Sigmoid colon (tissue), 7 donors: ENCODE measurements around the gene PRR14L. TPM values are rescaled to one million over a fixed set of nuclear protein-coding genes. Genes with fewer than 3 reads are reported as not detected.
"Not testable (repeated sequence)": the region's sequence is repeated elsewhere in the genome, so short reads cannot be mapped to it uniquely, and the experiment has no call there.

Source experiments
- DNase-seq: peaks from one replicate; pipeline ENCODE4 v3.0.0-alpha.2; 2019
- H3K27ac ChIP-seq, 4 donors: fragments of 200-600 bp; sonication (generic); one replicate each; pipeline ENCODE4 v1.5.1; 2016 to 2019; ENCODE audit warnings: mild to moderate bottlenecking in 1 of 4
- H3K27me3 ChIP-seq, 3 donors: fragments of 200-600 bp; sonication (generic); one replicate each; pipeline ENCODE4 v1.5.1; 2019; ENCODE audit warnings: mild to moderate bottlenecking in 1 of 3
- H3K36me3 ChIP-seq, 4 donors: fragments of 200-600 bp; sonication (generic); one replicate each; pipeline ENCODE4 v1.5.1; 2016 to 2019
- H3K4me1 ChIP-seq, 4 donors: fragments of 200-600 bp; sonication (generic); one replicate each; pipeline ENCODE4 v1.5.1; 2017 to 2019
- H3K4me3 ChIP-seq, 4 donors: fragments of 200-600 bp; sonication (generic); one replicate each; pipeline ENCODE4 v1.5.1; 2017 to 2019; ENCODE audit warnings: mild to moderate bottlenecking in 2 of 4, moderate library complexity in 1 of 4
- H3K9me3 ChIP-seq, 4 donors: fragments of 200-600 bp in 3 of 4; sonication (generic) in 3 of 4; one replicate each; pipeline versions ENCODE4 v1.5.1 to v1.6.1; 2013 to 2019
- EP300 ChIP-seq, 4 donors: sonication (generic); formaldehyde crosslinking; IDR thresholded peaks; one replicate each; pipeline ENCODE4 v1.6.1; 2017; ENCODE audit warnings: antibody characterized with exemption in 4 of 4
- POLR2A ChIP-seq, 2 donors: fragments of 450-650 bp; IDR thresholded peaks; one replicate each; pipeline ENCODE4 v1.6.1; 2016; ENCODE audit warnings: antibody characterized with exemption in 2 of 2, mild to moderate bottlenecking in 2 of 2, moderate library complexity in 2 of 2
- POLR2AphosphoS5 ChIP-seq, 4 donors: sonication (generic); formaldehyde crosslinking; IDR thresholded peaks; one replicate each; pipeline ENCODE4 v1.6.1; 2017; ENCODE audit warnings: antibody characterized with exemption in 4 of 4
- WGBS, 2 donors: extraction: QIAGEN DNeasy Blood & Tissue Kit; methylation state at CpG; one replicate each; pipeline ENCODE4 v1.1.7; 2013; 5-methylcytosine and 5-hydroxymethylcytosine counted together
- intact Hi-C: fragments of 100-400 bp; cut with DNase I; formaldehyde crosslinking; loops from one replicate; pipeline ENCODE4 v1.15.1; 2023
- polyA plus RNA-seq, 3 donors: library from polyadenylated mRNA; stranded (reverse); fragments of 200-250 nt; gene quantifications; one replicate each; pipeline ENCODE4 v1.2.3, GENCODE V29; 2013
- total RNA-seq, 4 donors: library from RNA; depleted of rRNA; stranded (reverse); fragments of >200 nt; gene quantifications; one replicate each; pipeline ENCODE4 v1.1.0, GENCODE V29; 2016
- TF ChIP-seq, protein P1 (sequence below), 4 experiments: fragments of 450-650 bp in 3 of 4; fragments of 200-600 bp in 1 of 4; IDR thresholded peaks; one replicate each; pipeline ENCODE4 v1.5.1; 2016 to 2019; ENCODE audit warnings: antibody characterized with exemption in 4 of 4, mild to moderate bottlenecking in 3 of 4, moderate library complexity in 2 of 4
- donor health status: healthy with polysubstance abuse.
- donor health status: Bipolar disorder and iron deficiency.
- donor health status: healthy.

Gene PRR14L
- total and polyA plus RNA-seq, 7 donors: 6.0 to 24.4 (median 12.7) TPM

DNA sequence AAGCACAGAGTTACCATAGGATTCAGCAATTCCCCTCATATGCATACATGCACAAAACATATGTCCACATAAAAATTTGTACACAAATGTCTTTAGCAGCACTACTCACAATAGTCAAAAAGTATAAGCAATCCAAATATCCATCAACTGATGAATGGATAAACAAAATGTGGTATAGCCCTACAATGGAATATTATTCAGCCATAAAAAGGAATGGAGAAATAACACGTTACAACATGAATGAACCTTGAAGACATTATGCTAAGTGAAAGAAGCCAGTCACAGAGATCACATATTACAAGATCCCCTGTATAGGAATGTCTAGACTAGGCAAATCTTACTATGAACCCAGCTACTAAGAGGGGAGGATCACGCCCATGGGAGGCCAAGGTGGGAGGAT, 7.2 kb downstream of the PRR14L start:
- WGBS, 2 donors: 97 to 100% methylated on average over 2 of the region's 2 CpGs
- no peaks in the 10 kb centered on the region for H3K27me3 ChIP-seq
- intact Hi-C loops: no loop called here
- DNase-seq: no peak
- H3K9me3 ChIP-seq: no peaks in the 10 kb centered on the region
- peaks cover 0 to 20% (median 11%) of the 10 kb centered on the region in 4 donors for H3K4me1 ChIP-seq
- no peak overlapping the region for H3K4me3 ChIP-seq
- peaks cover 0 to 31% (median 0%) of the 10 kb centered on the region in 4 donors for H3K36me3 ChIP-seq
- TF ChIP-seq POLR2A (IDR thresholded peaks at IDR 0.05): no peak
- TF ChIP-seq, protein P1, sequence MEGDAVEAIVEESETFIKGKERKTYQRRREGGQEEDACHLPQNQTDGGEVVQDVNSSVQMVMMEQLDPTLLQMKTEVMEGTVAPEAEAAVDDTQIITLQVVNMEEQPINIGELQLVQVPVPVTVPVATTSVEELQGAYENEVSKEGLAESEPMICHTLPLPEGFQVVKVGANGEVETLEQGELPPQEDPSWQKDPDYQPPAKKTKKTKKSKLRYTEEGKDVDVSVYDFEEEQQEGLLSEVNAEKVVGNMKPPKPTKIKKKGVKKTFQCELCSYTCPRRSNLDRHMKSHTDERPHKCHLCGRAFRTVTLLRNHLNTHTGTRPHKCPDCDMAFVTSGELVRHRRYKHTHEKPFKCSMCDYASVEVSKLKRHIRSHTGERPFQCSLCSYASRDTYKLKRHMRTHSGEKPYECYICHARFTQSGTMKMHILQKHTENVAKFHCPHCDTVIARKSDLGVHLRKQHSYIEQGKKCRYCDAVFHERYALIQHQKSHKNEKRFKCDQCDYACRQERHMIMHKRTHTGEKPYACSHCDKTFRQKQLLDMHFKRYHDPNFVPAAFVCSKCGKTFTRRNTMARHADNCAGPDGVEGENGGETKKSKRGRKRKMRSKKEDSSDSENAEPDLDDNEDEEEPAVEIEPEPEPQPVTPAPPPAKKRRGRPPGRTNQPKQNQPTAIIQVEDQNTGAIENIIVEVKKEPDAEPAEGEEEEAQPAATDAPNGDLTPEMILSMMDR (IDR thresholded peaks at IDR 0.05): no peak
- no peak overlapping the region for H3K27ac ChIP-seq

DNA sequence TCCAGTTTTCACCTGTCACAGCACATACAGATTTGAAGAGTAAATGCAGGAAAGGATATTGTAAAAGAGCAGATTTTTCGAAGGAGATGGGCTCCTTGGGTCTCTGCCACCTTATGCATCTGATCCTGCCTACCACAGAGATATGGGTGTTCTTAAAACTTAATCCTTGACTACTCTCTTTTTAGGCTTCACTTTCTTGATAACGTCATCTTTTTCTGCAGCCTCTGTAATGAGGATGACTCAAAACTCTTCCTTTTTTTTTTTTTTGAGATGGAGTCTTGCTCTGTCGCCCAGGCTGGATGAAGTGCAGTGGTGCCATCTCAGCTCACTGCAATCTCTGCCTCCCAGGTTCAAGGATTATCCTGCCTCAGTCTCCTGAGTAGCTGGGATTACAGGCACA, 7.8 kb downstream of the PRR14L start:
- Histone ChIP-seq H3K27me3 (no peaks in the 10 kb centered on the region), H3K4me1 (peaks cover 0 to 20% (median 10%) of the 10 kb centered on the region in 4 donors), H3K9me3 (no peaks in the 10 kb centered on the region), H3K4me3 (no peak overlapping the region), H3K36me3 (peaks cover 0 to 26% (median 0%) of the 10 kb centered on the region in 4 donors), H3K27ac (no peak overlapping the region)
- intact Hi-C loops: no loop called here
- no peak for DNase-seq
- TF ChIP-seq POLR2AphosphoS5 (IDR thresholded peaks at IDR 0.05) (no peak), EP300 (IDR thresholded peaks at IDR 0.05) (no peak), POLR2A (IDR thresholded peaks at IDR 0.05) (no peak)
- TF ChIP-seq, protein P1 (IDR thresholded peaks at IDR 0.05): no peak
- 80 to 83% methylated on average over 3 of the region's 3 CpGs for WGBS, 2 donors

DNA sequence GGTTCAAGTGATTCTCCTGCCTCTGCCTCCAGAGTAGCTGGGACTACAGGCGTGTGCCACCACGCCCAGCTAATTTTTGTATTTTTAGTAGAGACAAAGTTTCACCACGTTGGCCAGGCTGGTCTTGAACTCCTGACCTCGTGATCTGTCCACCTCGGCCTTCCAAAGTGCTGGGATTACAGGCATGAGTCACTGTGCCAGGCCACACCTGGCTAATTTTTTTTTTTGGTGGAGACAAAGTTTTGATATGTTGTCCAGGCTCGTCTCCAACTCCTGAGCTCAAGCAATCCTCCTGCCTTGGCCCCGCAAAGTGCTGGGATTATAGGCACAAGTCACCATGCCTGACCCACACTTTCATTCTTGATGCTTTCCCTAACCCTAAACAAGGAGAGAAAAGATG, 9.6 kb downstream of the PRR14L start:
- DNase-seq, H3K27me3 ChIP-seq, intact Hi-C loops, H3K9me3 ChIP-seq, H3K27ac ChIP-seq, H3K4me3 ChIP-seq: not testable (repeated sequence)
- peaks cover 0 to 20% (median 10%) of the 10 kb centered on the region in 4 donors for H3K4me1 ChIP-seq
- peaks cover 0 to 19% (median 0%) of the 10 kb centered on the region in 4 donors for H3K36me3 ChIP-seq
- 58 to 86% methylated on average over 7 of the region's 7 CpGs for WGBS, 2 donors

DNA sequence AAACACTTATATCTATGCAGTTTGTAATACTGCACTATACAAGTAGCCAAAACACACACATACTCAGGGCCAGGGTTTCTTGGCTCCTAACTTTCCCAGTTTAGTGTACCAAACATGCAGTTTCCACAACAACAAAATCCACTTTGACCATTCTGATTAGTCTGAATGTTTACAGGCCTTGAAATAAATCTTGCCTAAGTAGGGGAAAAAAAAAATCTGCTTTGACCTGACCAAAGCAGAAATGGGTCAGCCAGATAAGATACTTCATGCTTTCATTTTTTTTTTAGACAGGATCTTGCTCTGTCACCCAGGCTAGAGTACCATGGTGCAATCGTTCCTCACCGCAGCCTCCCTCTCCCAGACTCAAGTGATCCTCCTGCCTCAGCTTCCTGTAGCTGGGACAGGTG, 10.1 kb downstream of the PRR14L start:
- 78 to 81% methylated on average over 2 of the region's 2 CpGs for whole genome bisulfite sequencing, 2 donors
- Histone ChIP-seq H3K4me3 (no peak overlapping the region), H3K27me3 (no peaks in the 10 kb centered on the region), H3K9me3 (no peaks in the 10 kb centered on the region), H3K4me1 (peaks cover 0 to 20% (median 10%) of the 10 kb centered on the region in 4 donors), H3K36me3 (peaks cover 0 to 21% (median 0%) of the 10 kb centered on the region in 4 donors), H3K27ac (no peak overlapping the region)
- no peak for DNase-seq
- intact Hi-C loops: no loop called here
- TF ChIP-seq EP300 (IDR thresholded peaks at IDR 0.05) (no peak), POLR2A (IDR thresholded peaks at IDR 0.05) (no peak), POLR2AphosphoS5 (IDR thresholded peaks at IDR 0.05) (no peak)
- TF ChIP-seq, protein P1 (IDR thresholded peaks at IDR 0.05): no peak

DNA sequence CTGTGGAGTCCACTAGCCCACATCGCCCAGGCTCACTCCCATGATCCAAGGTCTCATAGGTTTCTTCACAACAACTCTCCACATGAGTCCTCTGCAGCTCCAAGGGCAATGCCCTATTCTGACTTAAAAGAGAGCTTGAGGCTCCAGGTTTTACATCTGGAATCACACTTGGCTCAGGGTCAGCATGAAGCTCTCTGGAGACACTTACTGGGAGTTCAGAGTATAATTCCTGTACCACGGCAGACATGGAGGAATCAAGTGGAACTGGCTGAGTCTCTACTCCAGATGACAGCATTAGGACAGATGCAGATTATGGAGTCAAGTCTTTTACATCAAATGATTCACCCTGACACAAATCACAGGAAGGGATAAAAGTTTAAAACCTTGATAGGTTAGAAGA, 11.4 kb downstream of the PRR14L start:
- Histone ChIP-seq H3K27me3 (no peaks in the 10 kb centered on the region), H3K4me1 (peaks cover 0 to 26% (median 10%) of the 10 kb centered on the region in 4 donors), H3K36me3 (peaks cover 0 to 28% (median 0%) of the 10 kb centered on the region in 4 donors), H3K27ac (no peak overlapping the region), H3K4me3 (no peak overlapping the region), H3K9me3 (no peaks in the 10 kb centered on the region)
- DNase-seq: no peak
- TF ChIP-seq POLR2A (IDR thresholded peaks at IDR 0.05) (no peak), POLR2AphosphoS5 (IDR thresholded peaks at IDR 0.05) (no peak), EP300 (IDR thresholded peaks at IDR 0.05) (no peak)
- TF ChIP-seq, protein P1 (IDR thresholded peaks at IDR 0.05): no peak
- WGBS, 2 donors: 67 to 86% methylated on average over 2 of the region's 2 CpGs
- intact Hi-C loops: no loop called here
